ENCODE measurements around the gene P2RY8. TPM values are rescaled to one million over a fixed set of nuclear protein-coding genes. Genes with fewer than 3 reads are reported as not detected.

The P2RY8 gene
- total RNA-seq, 1 experiment from 2014 or later, result 0.03 TPM

GRCh38 chrX:1516596-1517104 lies 20.3 kb downstream of the P2RY8 start:
- no peaks in the 10 kb centered on the region for H3K36me3 ChIP-seq (replicated peaks; ENCODE audit: control insufficient read depth, insufficient read depth, low read length)
- no peak for DNase-seq
- no peaks in the 10 kb centered on the region for H3K27me3 ChIP-seq (ENCODE audit: control insufficient read depth, insufficient read depth, low read length)
- no peak overlapping the region for H3K4me3 ChIP-seq (ENCODE audit: insufficient read depth, low read depth, low read length)

- no peak for DNase-seq
- no peak overlapping the region for H3K4me3 ChIP-seq (ENCODE audit: insufficient read depth, low read depth, low read length)
These were observed 25.2 kb downstream of the P2RY8 start for GRCh38 chrX:1511829-1512228.

GRCh38 chrX:1511150-1511549 lies 25.8 kb downstream of the P2RY8 start:
- H3K4me3 ChIP-seq (ENCODE audit: insufficient read depth, low read depth, low read length), result no peak overlapping the region
- H3K27me3 ChIP-seq (ENCODE audit: control insufficient read depth, insufficient read depth, low read length), result no peaks in the 10 kb centered on the region
- no peaks in the 10 kb centered on the region for H3K36me3 ChIP-seq (replicated peaks; ENCODE audit: control insufficient read depth, insufficient read depth, low read length)
- DNase-seq, result no peak

More at GRCh38 chrX:1511829-1512228, 25.2 kb downstream of the P2RY8 start:
- no peaks in the 10 kb centered on the region for H3K36me3 ChIP-seq (replicated peaks; ENCODE audit: control insufficient read depth, insufficient read depth, low read length)
- no peaks in the 10 kb centered on the region for H3K27me3 ChIP-seq (ENCODE audit: control insufficient read depth, insufficient read depth, low read length)

- no peaks in the 10 kb centered on the region for H3K27me3 ChIP-seq (ENCODE audit: control insufficient read depth, insufficient read depth, low read length)
- H3K4me3 ChIP-seq (ENCODE audit: insufficient read depth, low read depth, low read length), result no peak overlapping the region
- peak; percentile 43 for DNase-seq
- H3K36me3 ChIP-seq (replicated peaks; ENCODE audit: control insufficient read depth, insufficient read depth, low read length), result no peaks in the 10 kb centered on the region
These were observed 29.2 kb downstream of the P2RY8 start for GRCh38 chrX:1507511-1508463.

GRCh38 chrX:1506916-1507315 lies 30.1 kb downstream of the P2RY8 start:
- Histone ChIP-seq H3K36me3 (replicated peaks; ENCODE audit: control insufficient read depth, insufficient read depth, low read length) (no peaks in the 10 kb centered on the region), H3K4me3 (ENCODE audit: insufficient read depth, low read depth, low read length) (no peak overlapping the region), H3K27me3 (ENCODE audit: control insufficient read depth, insufficient read depth, low read length) (no peaks in the 10 kb centered on the region)
- DNase-seq, result no peak

GRCh38 chrX:1502853-1503252 lies 34.1 kb downstream of the P2RY8 start:
- H3K27me3 ChIP-seq (ENCODE audit: control insufficient read depth, insufficient read depth, low read length), result no peaks in the 10 kb centered on the region
- DNase-seq, result no peak
- H3K4me3 ChIP-seq (ENCODE audit: insufficient read depth, low read depth, low read length), result no peak overlapping the region
- no peaks in the 10 kb centered on the region for H3K36me3 ChIP-seq (replicated peaks; ENCODE audit: control insufficient read depth, insufficient read depth, low read length)

GRCh38 chrX:1502241-1502640 lies 34.7 kb downstream of the P2RY8 start:
- Histone ChIP-seq H3K36me3 (replicated peaks; ENCODE audit: control insufficient read depth, insufficient read depth, low read length) (no peaks in the 10 kb centered on the region), H3K4me3 (ENCODE audit: insufficient read depth, low read depth, low read length) (no peak overlapping the region), H3K27me3 (ENCODE audit: control insufficient read depth, insufficient read depth, low read length) (no peaks in the 10 kb centered on the region)
- DNase-seq, result no peak

- no peak for DNase-seq
- Histone ChIP-seq H3K27me3 (ENCODE audit: control insufficient read depth, insufficient read depth, low read length) (no peaks in the 10 kb centered on the region), H3K4me3 (ENCODE audit: insufficient read depth, low read depth, low read length) (no peak overlapping the region), H3K36me3 (replicated peaks; ENCODE audit: control insufficient read depth, insufficient read depth, low read length) (no peaks in the 10 kb centered on the region)
These were observed 36.0 kb downstream of the P2RY8 start for GRCh38 chrX:1500701-1501624.

- Histone ChIP-seq H3K4me3 (ENCODE audit: insufficient read depth, low read depth, low read length) (no peak overlapping the region), H3K36me3 (replicated peaks; ENCODE audit: control insufficient read depth, insufficient read depth, low read length) (no peaks in the 10 kb centered on the region), H3K27me3 (ENCODE audit: control insufficient read depth, insufficient read depth, low read length) (no peaks in the 10 kb centered on the region; the same call in 1 of the 2 replicates)
- DNase-seq, result no peak
These were observed 40.9 kb downstream of the P2RY8 start for GRCh38 chrX:1496076-1496475.

GRCh38 chrX:1493877-1494510 lies 43.0 kb downstream of the P2RY8 start:
- DNase-seq, result peak; percentile 54
- no peaks in the 10 kb centered on the region; the same call in 1 of the 2 replicates for H3K27me3 ChIP-seq (ENCODE audit: control insufficient read depth, insufficient read depth, low read length)

GRCh38 chrX:1493412-1493811 lies 43.6 kb downstream of the P2RY8 start:
- Histone ChIP-seq H3K36me3 (replicated peaks; ENCODE audit: control insufficient read depth, insufficient read depth, low read length) (no peaks in the 10 kb centered on the region), H3K27me3 (ENCODE audit: control insufficient read depth, insufficient read depth, low read length) (no peaks in the 10 kb centered on the region; the same call in 1 of the 2 replicates), H3K4me3 (ENCODE audit: insufficient read depth, low read depth, low read length) (no peak overlapping the region)
- no peak for DNase-seq

More at GRCh38 chrX:1493877-1494510, 43.0 kb downstream of the P2RY8 start:
- Histone ChIP-seq H3K4me3 (ENCODE audit: insufficient read depth, low read depth, low read length) (no peak overlapping the region), H3K36me3 (replicated peaks; ENCODE audit: control insufficient read depth, insufficient read depth, low read length) (no peaks in the 10 kb centered on the region)

- Histone ChIP-seq H3K4me3 (ENCODE audit: insufficient read depth, low read depth, low read length) (no peak overlapping the region), H3K27me3 (ENCODE audit: control insufficient read depth, insufficient read depth, low read length) (no peaks in the 10 kb centered on the region; the same call in 1 of the 2 replicates), H3K36me3 (replicated peaks; ENCODE audit: control insufficient read depth, insufficient read depth, low read length) (no peaks in the 10 kb centered on the region)
- DNase-seq, result no peak
These were observed 44.5 kb downstream of the P2RY8 start for GRCh38 chrX:1492421-1493012.

GRCh38 chrX:1491851-1492349 lies 45.1 kb downstream of the P2RY8 start:
- Histone ChIP-seq H3K4me3 (ENCODE audit: insufficient read depth, low read depth, low read length) (no peak overlapping the region), H3K27me3 (ENCODE audit: control insufficient read depth, insufficient read depth, low read length) (no peaks in the 10 kb centered on the region; the same call in 1 of the 2 replicates), H3K36me3 (replicated peaks; ENCODE audit: control insufficient read depth, insufficient read depth, low read length) (no peaks in the 10 kb centered on the region)
- DNase-seq, result peak; percentile 86

All from H7 (cell line).